ENCODE data around the gene TMEM220.

TMEM220 gene

DNA sequence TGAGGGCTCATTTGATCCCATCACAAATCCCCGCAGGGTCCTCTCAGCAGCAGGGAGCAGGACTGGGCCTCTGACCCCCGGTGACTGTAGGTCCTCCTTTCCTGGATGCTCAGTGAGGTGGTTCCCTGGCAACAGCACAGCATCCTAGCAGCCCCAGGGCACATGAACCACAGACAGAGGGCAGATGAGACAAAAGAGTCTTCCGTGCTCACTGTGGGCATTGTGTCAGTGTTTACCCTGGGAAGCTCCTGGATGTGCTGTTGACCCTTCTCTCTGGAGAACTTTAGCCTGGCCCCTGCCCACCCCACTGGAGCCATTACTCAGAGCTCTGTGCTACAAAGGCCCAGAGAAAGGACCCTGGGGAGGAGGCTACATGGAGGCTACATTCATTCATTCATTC lies 21.7 kb upstream of the TMEM220 start:
- TF ChIP-seq, protein P1, sequence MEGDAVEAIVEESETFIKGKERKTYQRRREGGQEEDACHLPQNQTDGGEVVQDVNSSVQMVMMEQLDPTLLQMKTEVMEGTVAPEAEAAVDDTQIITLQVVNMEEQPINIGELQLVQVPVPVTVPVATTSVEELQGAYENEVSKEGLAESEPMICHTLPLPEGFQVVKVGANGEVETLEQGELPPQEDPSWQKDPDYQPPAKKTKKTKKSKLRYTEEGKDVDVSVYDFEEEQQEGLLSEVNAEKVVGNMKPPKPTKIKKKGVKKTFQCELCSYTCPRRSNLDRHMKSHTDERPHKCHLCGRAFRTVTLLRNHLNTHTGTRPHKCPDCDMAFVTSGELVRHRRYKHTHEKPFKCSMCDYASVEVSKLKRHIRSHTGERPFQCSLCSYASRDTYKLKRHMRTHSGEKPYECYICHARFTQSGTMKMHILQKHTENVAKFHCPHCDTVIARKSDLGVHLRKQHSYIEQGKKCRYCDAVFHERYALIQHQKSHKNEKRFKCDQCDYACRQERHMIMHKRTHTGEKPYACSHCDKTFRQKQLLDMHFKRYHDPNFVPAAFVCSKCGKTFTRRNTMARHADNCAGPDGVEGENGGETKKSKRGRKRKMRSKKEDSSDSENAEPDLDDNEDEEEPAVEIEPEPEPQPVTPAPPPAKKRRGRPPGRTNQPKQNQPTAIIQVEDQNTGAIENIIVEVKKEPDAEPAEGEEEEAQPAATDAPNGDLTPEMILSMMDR (IDR thresholded peaks at IDR 0.05; ENCODE audit: insufficient read depth, low read length, missing control alignments), result no peak
- POLR2A ChIA-PET, result no interaction called here
- DNase-seq (ENCODE audit: low read depth, low spot score), result no peak

DNA sequence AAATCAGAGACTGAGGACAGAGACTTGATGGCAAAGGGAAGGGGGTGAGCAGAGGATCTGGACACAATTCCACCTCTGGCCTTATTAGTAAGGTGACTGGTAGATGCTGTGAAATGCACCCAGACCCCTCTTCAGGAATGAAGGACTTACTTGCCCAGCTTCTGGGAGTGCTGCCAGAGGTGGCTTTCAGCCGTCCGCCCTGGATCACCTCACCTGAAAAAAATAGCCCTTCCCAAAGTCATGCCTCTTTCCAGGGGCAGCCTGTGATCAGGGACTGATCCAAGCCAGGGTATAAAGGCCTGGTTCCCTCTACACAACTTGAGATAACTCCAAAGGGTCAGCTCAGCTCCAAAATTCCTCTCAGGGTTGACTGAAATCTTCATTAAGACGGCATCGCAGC lies 20.4 kb upstream of the TMEM220 start:
- DNase-seq (ENCODE audit: low read depth, low spot score), result no peak
- no peak overlapping the region for H3K4me3 ChIP-seq (ENCODE audit: low read depth, low read length)
- CTCF ChIA-PET, result interaction anchor here (4.7 kb wide), 1 partner anchor 14 kb away, joined by 37 read pairs; no protein-coding TSS in a partner anchor
- POLR2A ChIA-PET, result no interaction called here
- TF ChIP-seq, protein P1 (IDR thresholded peaks at IDR 0.05; ENCODE audit: insufficient read depth, low read length, missing control alignments), result no peak

More for the DNA sequence above, 21.7 kb upstream of the TMEM220 start:
- H3K4me3 ChIP-seq (ENCODE audit: low read depth, low read length), result no peak overlapping the region
- CTCF ChIA-PET, result interaction anchor here (1.3 kb wide), 1 partner anchor 14 kb away, joined by 4 read pairs; no protein-coding TSS in a partner anchor

DNA sequence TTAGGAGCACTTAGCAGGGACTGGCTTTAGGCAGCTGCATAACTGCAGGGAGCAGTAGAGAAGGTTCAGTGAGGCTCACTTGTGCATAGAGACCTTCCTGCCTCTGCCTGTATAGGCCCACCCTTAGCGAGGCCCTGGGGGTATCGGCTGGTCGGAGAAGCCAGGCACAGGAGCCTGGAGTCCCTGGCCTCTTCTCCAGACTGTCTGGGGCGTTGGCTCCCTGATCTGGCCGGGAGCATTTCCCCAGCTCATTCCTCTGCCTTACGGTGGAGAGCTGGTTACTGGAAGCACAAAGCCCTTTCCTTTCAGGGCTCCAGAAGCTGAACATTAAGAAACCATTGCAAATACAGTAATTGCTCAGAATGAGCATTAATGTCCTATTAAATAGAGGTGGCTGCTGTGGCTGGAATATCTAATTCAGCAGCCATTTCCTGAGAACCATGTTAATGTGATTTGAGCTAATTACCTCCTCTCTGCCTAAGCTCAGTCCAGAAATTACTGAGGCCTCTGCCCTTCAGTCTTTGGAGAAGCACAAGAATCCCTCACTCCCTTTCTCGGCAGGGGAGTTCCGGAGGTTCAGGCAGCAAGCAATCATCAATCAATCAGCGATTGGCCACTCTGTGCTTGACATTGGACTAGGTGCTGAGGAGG lies 18.8 kb upstream of the TMEM220 start:
- ChIA-PET CTCF (interaction anchor here (1.1 to 4.7 kb wide), 2 partner anchors 12 to 131 kb away, joined by 3 to 37 read pairs; no protein-coding TSS in a partner anchor), POLR2A (no interaction called here)
- DNase-seq (ENCODE audit: low read depth, low spot score), result no peak
- H3K4me3 ChIP-seq (ENCODE audit: low read depth, low read length), result no peak overlapping the region
- TF ChIP-seq, protein P1 (IDR thresholded peaks at IDR 0.05; ENCODE audit: insufficient read depth, low read length, missing control alignments), result no peak

DNA sequence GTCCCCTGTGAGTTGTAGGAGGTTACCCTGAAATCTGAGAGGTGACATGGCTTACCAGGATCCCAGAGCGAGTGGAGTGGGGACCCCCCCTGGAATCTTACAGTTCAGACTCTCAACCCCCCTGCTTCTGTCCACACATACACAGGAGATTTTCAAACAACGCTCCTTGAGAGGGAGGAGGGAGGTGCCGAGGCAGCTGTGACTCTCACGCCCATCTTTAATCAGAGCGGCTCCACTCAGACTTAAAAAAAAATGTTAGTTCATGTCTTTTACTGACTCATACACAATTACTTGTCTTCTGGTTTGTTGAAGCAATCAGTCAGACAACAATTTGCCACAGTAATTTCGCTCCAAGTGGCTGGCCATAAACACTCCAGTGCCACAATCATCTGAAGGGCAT lies 15.4 kb upstream of the TMEM220 start:
- H3K4me3 ChIP-seq (ENCODE audit: low read depth, low read length), result no peak overlapping the region
- DNase-seq (ENCODE audit: low read depth, low spot score), result no peak
- TF ChIP-seq, protein P1 (IDR thresholded peaks at IDR 0.05; ENCODE audit: insufficient read depth, low read length, missing control alignments), result no peak
- POLR2A ChIA-PET, result no interaction called here
- CTCF ChIA-PET, result no interaction called here

DNA sequence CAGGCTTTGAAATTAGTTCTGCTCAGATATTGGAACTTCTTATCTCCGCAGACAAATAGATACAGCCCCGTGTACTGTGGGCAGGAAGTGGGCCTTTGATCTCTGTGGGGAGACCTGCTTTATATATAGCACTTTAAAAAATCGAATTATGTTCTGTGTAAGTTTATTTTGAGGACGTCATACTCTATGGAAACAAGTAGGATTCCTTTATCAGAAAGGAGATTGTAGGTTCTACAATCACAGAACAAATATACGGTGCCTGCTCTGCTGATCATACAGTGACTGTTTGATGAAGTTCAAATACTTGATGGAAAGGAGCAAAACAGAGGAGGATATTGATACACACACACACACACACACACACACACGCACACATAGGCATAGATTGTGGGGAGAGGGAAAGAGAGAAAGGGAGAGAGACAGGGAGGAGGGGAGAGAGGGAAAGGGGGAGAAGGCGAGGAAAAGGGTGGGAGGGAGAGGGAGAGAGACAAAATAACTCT lies 14.7 kb upstream of the TMEM220 start:
- H3K4me3 ChIP-seq (ENCODE audit: low read depth, low read length), result no peak overlapping the region
- TF ChIP-seq, protein P1 (IDR thresholded peaks at IDR 0.05; ENCODE audit: insufficient read depth, low read length, missing control alignments), result no peak
- DNase-seq (ENCODE audit: low read depth, low spot score), result no peak
- ChIA-PET POLR2A (no interaction called here), CTCF (interaction anchor here (0.6 kb wide), 1 partner anchor 85 kb away, joined by 3 read pairs; no protein-coding TSS in a partner anchor)

DNA sequence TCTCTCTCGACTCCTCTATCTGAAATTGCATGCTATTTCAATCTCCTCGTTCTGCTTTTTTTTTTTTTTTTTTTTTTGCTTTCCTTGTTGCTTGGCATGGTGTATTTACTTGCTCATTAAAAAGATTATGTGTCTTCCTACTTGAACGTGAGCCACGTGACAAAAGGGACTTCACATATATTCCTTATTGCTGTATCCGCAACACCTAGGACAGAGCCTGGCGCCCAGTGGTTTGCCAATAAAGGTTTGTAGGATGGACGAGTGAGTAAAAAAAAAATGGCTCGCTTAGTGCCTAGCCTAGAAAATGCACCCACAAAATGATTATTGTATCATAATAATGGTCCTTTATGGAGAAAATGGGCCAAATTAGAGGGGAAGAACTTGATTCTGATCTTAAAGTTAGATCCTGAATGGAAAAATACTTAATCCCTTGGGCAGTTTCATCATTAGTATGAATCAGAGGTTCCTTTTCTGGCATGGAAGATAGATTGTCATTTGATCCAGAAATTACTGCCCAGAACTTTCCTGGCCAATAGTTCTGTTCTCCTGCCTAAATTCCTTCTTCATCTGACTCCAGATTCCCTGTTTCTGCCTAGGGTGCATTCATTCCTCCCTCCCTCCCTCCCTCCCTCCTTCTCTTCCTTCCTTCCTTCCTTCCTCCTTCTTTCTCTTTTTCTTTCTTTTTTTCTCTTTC lies 13.6 kb upstream of the TMEM220 start:
- H3K4me3 ChIP-seq (ENCODE audit: low read depth, low read length), result no peak overlapping the region
- TF ChIP-seq, protein P1 (IDR thresholded peaks at IDR 0.05; ENCODE audit: insufficient read depth, low read length, missing control alignments), result no peak
- POLR2A ChIA-PET, result no interaction called here
- DNase-seq (ENCODE audit: low read depth, low spot score), result no peak
- CTCF ChIA-PET, result interaction anchor here (0.6 to 2.1 kb wide), 3 partner anchors 86 to 564 kb away, joined by 3 to 7 read pairs (median 3); no protein-coding TSS in a partner anchor

Measured in AG04449 (cell line).